Measurements from ENCODE around the gene ZBTB16.

GRCh38 chr11:114122686-114123085 lies 63.2 kb downstream of the ZBTB16 start:
- TF ChIP-seq JUN (IDR thresholded peaks at IDR 0.05; ENCODE audit: borderline replicate concordance, insufficient read depth, insufficient read length, low read depth) (no peak), CTCF (IDR thresholded peaks at IDR 0.05; ENCODE audit: extremely low read depth in 1 of 2, insufficient read depth in 1 of 2, low read depth in 1 of 2, low read length in 2 of 2) (no peak), MAX (IDR thresholded peaks at IDR 0.05; ENCODE audit: insufficient read depth, insufficient read length) (no peak), POLR2A (IDR thresholded peaks at IDR 0.05; ENCODE audit: low read depth, low read length) (no peak)

Measured in endothelial cell of umbilical vein (primary cell).